Stimulated activated CD8-positive, alpha-beta memory T cell treated with anti-CD3 and anti-CD28 coated beads, Interleukin-2, amount 100 ng/mL, for 48 hours (primary cell): ENCODE results near the gene BMPER.

Source experiments
- DNase-seq, 2 donors: peaks; one replicate each; pipeline ENCODE4 v3.0.0-alpha.2; 2020; ENCODE audit warnings: low read depth in 2 of 2

Gene BMPER

GRCh38 chr7:34026481-34027190 is 121.3 kb downstream of the BMPER start:
- DNase-seq = no peak

- no peak for DNase-seq
Observed at GRCh38 chr7:34031156-34031555, 125.8 kb downstream of the BMPER start.

GRCh38 chr7:34034728-34035127 is 129.4 kb downstream of the BMPER start:
- DNase-seq = no peak

DNA sequence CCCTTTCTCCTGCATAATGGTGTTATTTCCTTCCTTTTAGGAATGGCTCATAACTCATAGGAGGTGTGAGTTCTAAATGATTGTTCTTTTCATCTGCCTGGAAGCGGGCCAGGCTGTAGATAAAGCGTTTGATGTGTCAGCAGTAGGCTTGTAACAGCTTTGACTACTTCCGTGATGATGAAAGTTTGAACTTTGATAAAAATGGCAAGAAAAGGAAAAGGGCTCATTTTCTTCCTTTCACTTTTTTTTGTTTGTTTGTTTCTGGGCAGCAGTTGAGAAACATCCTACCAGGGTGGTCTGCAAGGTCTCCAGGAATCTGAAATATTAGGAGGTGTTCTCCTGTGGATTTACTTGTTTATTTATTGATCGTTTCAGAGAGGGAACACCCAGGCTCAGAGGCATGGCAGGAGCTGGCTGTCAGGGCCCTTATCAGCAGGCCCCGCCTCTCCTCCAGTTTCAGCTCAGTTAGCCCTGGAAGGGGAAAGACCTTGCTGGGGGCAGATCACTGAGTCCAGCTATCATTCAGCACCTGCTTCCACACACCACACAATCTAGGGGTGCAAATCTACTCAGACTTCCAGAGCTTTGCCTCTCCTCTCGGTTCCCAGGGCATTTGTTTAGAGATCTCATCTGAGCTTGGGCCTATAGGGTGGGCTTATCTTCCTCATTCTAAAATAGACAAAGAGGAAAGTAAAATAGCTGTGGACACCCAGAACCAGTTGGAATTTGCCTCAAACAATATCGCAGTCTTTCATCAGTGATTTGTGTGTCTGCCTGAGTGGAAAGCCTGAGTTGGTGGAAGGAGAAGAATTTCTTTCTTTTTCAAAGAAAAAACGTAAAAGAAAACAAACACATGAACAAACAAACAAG is 130.9 kb downstream of the BMPER start:
- no peak for DNase-seq

DNA sequence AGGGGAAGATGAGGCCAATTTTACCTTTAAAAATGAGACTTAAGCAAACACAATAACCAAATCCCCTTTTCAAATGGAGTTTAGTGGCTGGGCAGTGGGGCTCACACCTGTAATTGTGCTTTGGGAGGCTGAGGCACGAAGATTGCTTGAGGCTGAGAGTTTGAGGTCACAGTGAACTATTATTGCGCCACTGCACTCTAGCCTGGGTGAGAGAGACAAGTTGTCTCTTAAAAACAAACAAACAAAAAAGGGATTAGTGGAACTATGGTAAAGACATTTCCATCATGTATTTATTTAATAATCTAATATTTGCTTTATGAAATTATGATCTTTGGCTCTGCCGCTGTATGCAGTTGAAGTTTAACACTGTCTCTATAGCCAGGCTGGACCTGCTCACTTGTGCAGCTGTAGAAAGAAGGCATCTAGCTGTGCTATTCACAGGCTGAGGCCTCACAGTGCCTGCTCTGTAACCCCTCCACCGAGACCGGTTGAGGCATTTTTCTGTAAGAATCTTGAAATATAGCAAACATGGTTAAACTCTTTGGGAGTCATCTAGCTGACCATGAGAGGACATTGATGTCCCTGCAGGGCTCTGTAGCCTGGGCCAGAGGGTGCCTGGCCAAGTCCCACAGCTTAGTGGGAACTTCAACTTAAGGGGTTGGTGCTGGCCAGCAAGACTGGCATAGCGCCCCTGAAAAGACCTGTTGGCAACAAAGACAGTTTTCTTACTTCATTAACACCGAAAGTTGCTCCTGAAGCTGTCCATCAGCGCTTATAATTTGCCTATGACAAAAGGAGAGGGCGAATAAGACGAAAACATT is 131.8 kb downstream of the BMPER start:
- DNase-seq = no peak

GRCh38 chr7:34038816-34039470 is 133.6 kb downstream of the BMPER start:
- DNase-seq = no peak

DNA sequence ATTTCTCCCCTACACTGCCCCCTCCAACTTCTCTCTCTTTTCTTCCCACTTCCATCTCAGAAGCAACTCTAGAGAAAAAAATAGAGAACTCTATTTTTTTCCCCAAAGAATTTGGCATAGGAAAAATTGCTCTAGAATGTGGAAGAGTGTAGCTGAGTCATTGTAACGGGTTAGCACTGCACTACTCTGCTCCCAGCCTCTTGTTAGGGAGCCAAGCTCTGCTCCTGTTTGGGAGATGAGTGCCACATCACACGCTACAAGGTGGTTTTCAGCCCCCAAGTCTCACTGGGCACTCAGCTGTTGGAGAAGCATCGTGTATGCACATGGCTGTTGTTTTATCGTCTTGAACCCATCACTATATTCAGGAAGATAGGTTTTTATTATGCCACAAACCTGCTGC is 136.4 kb downstream of the BMPER start:
- DNase-seq = no peak

- no peak for DNase-seq
Observed at GRCh38 chr7:34042406-34042805, 137.1 kb downstream of the BMPER start.

GRCh38 chr7:34043461-34044305 is 138.3 kb downstream of the BMPER start:
- no peak for DNase-seq

DNA sequence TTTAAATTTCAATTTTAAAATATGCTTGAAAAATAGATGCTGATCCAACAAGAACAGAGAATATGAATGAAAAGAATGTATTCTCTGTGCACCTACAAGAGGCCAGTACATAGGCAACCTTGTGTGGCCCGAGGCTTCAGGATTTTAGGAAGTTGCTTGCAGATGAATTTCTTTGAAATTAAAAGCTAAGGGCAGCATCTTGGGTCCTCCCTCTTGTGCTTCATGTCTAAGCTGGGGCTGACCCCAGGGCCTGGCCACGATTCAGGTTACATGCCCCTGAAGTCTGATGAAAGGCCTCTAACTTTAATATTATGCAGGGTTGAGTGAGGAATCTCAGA is 138.9 kb downstream of the BMPER start:
- DNase-seq = no peak

GRCh38 chr7:34044734-34045353 is 139.5 kb downstream of the BMPER start:
- DNase-seq = no peak

DNA sequence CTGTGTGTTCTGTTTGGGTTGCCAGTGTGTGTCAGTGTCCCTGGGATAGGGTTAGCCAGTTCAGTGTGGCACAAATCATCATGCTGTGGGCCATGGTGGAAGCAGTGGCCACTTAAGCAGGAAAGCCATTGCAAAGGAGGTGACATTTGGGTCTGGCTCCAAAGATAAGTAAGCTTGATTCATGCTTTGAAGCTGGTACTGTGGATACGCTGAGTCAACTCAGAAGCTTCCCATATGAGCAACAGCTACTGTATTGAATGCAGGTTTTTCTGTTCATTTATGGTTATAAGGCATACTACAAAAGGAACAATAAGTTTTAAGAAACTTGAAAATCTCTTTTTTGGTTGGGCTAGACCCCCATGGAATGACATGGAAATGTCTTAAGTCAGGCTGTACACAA is 143.1 kb downstream of the BMPER start:
- no peak for DNase-seq

DNA sequence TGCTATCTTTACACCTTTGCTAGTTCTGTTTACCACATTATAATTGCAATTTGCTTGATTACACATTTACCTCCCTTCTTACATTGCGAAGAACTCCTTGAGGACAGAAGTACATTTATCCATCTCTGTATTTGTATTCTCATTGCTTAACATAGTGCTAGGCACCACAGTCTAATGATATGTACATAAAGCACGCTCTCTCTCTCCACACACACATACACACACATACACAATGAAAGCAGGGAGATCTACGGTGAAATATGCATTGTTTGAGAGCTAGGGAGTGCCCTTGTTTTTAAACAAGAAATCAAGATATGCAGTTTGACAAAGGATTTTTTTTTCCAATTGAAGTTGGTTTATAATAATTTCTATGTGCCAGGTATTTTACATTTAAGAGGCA is 148.7 kb downstream of the BMPER start:
- no peak for DNase-seq

DNA sequence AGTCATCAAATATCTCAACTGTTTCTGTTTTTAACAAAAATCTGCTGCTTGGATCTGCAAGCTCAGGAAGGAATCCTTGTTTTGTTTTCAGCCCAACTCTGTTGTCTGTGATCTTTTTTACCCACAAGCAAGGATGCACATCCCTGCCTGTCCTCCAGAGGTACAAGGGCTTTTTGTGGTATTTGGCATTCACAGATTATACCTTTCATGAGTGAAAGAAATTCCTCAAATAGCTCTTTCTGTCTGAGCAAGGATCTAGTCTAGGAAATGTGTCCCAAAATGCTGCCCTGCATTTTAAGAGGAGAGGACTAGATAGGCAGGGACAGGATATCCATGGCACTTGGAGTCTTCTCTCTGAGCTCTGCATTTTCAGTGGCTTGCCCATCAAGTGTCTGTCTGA is 151.8 kb downstream of the BMPER start:
- DNase-seq = no peak

- no peak for DNase-seq
Observed at GRCh38 chr7:34057956-34058355, 152.6 kb downstream of the BMPER start.

- DNase-seq = no peak
Observed at GRCh38 chr7:34058801-34059135, 153.4 kb downstream of the BMPER start.

GRCh38 chr7:34059136-34059828 is 153.9 kb downstream of the BMPER start:
- DNase-seq = no peak

- no peak for DNase-seq
Observed at GRCh38 chr7:34060196-34060947, 155.0 kb downstream of the BMPER start.

- no peak for DNase-seq
Observed at GRCh38 chr7:34061149-34061548, 155.8 kb downstream of the BMPER start.
